ENCODE results near the gene CFAP58. TPM values are rescaled to one million over a fixed set of nuclear protein-coding genes. Genes with fewer than 3 reads are reported as not detected.

Gene CFAP58
- total RNA-seq, 1 experiment from 2014 or later: 0.21 TPM

- in situ Hi-C loops (cut with HindIII; ENCODE audit: low pct_unique_long_range_greater_than_20kb, low sequenced_read_pairs): no loop called here
- no peak for DNase-seq (ENCODE audit: low read depth, low spot score)
Measured at GRCh38 chr10:104347295-104348045, 6.2 kb upstream of the CFAP58 start.

GRCh38 chr10:104348601-104349000, 5.0 kb upstream of the CFAP58 start:
- DNase-seq (ENCODE audit: low read depth, low spot score): no peak
- in situ Hi-C loops (cut with HindIII; ENCODE audit: low pct_unique_long_range_greater_than_20kb, low sequenced_read_pairs): no loop called here

- DNase-seq (ENCODE audit: low read depth, low spot score): no peak
- in situ Hi-C loops (cut with HindIII; ENCODE audit: low pct_unique_long_range_greater_than_20kb, low sequenced_read_pairs): no loop called here
Measured at GRCh38 chr10:104349623-104350126, 4.0 kb upstream of the CFAP58 start.

GRCh38 chr10:104350127-104350635, 3.5 kb upstream of the CFAP58 start:
- in situ Hi-C loops (cut with HindIII; ENCODE audit: low pct_unique_long_range_greater_than_20kb, low sequenced_read_pairs): no loop called here
- peak; percentile 70 for DNase-seq (ENCODE audit: low read depth, low spot score)

GRCh38 chr10:104351061-104351702, 2.5 kb upstream of the CFAP58 start:
- DNase-seq (ENCODE audit: low read depth, low spot score): no peak
- in situ Hi-C loops (cut with HindIII; ENCODE audit: low pct_unique_long_range_greater_than_20kb, low sequenced_read_pairs): no loop called here

- DNase-seq (ENCODE audit: low read depth, low spot score): no peak
- in situ Hi-C loops (cut with HindIII; ENCODE audit: low pct_unique_long_range_greater_than_20kb, low sequenced_read_pairs): no loop called here
Measured at GRCh38 chr10:104351919-104352318, 1.7 kb upstream of the CFAP58 start.

GRCh38 chr10:104359811-104360210, 6.2 kb downstream of the CFAP58 start:
- in situ Hi-C loops (cut with HindIII; ENCODE audit: low pct_unique_long_range_greater_than_20kb, low sequenced_read_pairs): no loop called here
- no peak for DNase-seq (ENCODE audit: low read depth, low spot score)

GRCh38 chr10:104367904-104368303, 14.3 kb downstream of the CFAP58 start:
- DNase-seq (ENCODE audit: low read depth, low spot score): no peak
- in situ Hi-C loops (cut with HindIII; ENCODE audit: low pct_unique_long_range_greater_than_20kb, low sequenced_read_pairs): no loop called here

- DNase-seq (ENCODE audit: low read depth, low spot score): no peak
- in situ Hi-C loops (cut with HindIII; ENCODE audit: low pct_unique_long_range_greater_than_20kb, low sequenced_read_pairs): no loop called here
Measured at GRCh38 chr10:104368381-104368780, 14.7 kb downstream of the CFAP58 start.

- no peak for DNase-seq (ENCODE audit: low read depth, low spot score)
- in situ Hi-C loops (cut with HindIII; ENCODE audit: low pct_unique_long_range_greater_than_20kb, low sequenced_read_pairs): no loop called here
Measured at GRCh38 chr10:104371753-104372152, 18.1 kb downstream of the CFAP58 start.

GRCh38 chr10:104374591-104374990, 21.0 kb downstream of the CFAP58 start:
- in situ Hi-C loops (cut with HindIII; ENCODE audit: low pct_unique_long_range_greater_than_20kb, low sequenced_read_pairs): no loop called here
- no peak for DNase-seq (ENCODE audit: low read depth, low spot score)

- in situ Hi-C loops (cut with HindIII; ENCODE audit: low pct_unique_long_range_greater_than_20kb, low sequenced_read_pairs): no loop called here
- no peak for DNase-seq (ENCODE audit: low read depth, low spot score)
Measured at GRCh38 chr10:104376784-104377300, 23.2 kb downstream of the CFAP58 start.

GRCh38 chr10:104380336-104380735, 26.7 kb downstream of the CFAP58 start:
- DNase-seq (ENCODE audit: low read depth, low spot score): no peak
- in situ Hi-C loops (cut with HindIII; ENCODE audit: low pct_unique_long_range_greater_than_20kb, low sequenced_read_pairs): no loop called here

- in situ Hi-C loops (cut with HindIII; ENCODE audit: low pct_unique_long_range_greater_than_20kb, low sequenced_read_pairs): no loop called here
- peak; percentile 28 for DNase-seq (ENCODE audit: low read depth, low spot score)
Measured at GRCh38 chr10:104387130-104387888, 33.7 kb downstream of the CFAP58 start.

- in situ Hi-C loops (cut with HindIII; ENCODE audit: low pct_unique_long_range_greater_than_20kb, low sequenced_read_pairs): no loop called here
- DNase-seq (ENCODE audit: low read depth, low spot score): no peak
Measured at GRCh38 chr10:104388830-104389229, 35.2 kb downstream of the CFAP58 start.

- in situ Hi-C loops (cut with HindIII; ENCODE audit: low pct_unique_long_range_greater_than_20kb, low sequenced_read_pairs): no loop called here
- no peak for DNase-seq (ENCODE audit: low read depth, low spot score)
Measured at GRCh38 chr10:104391150-104391968, 37.7 kb downstream of the CFAP58 start.

GRCh38 chr10:104391969-104392296, 38.3 kb downstream of the CFAP58 start:
- in situ Hi-C loops (cut with HindIII; ENCODE audit: low pct_unique_long_range_greater_than_20kb, low sequenced_read_pairs): no loop called here

More at GRCh38 chr10:104391969-104392296, 38.3 kb downstream of the CFAP58 start:
- no peak for DNase-seq (ENCODE audit: low read depth, low spot score)
